Testis (tissue), 3 donors: ENCODE measurements around the gene ST6GAL1. TPM values are rescaled to one million over a fixed set of nuclear protein-coding genes. Genes with fewer than 3 reads are reported as not detected.

Experiments
- DNase-seq: peaks from one replicate; pipeline ENCODE4 v3.0.0-alpha.2; 2019
- H3K27ac ChIP-seq, 2 donors: fragments of 200-600 bp; sonication (generic); one replicate each; pipeline ENCODE4 v1.5.1; 2019
- H3K27me3 ChIP-seq: fragments of 200-600 bp; sonication (generic); one replicate; pipeline ENCODE4 v1.5.1; 2019
- H3K36me3 ChIP-seq: fragments of 200-600 bp; sonication (generic); one replicate; pipeline ENCODE4 v1.5.1; 2017; ENCODE audit warnings: low read depth; ENCODE audit errors: missing control alignments
- H3K4me1 ChIP-seq: fragments of 200-600 bp; sonication (generic); one replicate; pipeline ENCODE4 v1.5.1; 2019
- H3K4me3 ChIP-seq, 2 donors: fragments of 200-600 bp; sonication (generic); one replicate each; pipeline ENCODE4 v1.5.1; 2017 to 2019
- H3K9me3 ChIP-seq: fragments of 200-600 bp; sonication (generic); one replicate; pipeline ENCODE4 v1.5.1; 2017
- POLR2A ChIP-seq: fragments of 450-650 bp; IDR thresholded peaks from one replicate; pipeline ENCODE4 v1.6.1; 2017; ENCODE audit warnings: antibody characterized with exemption, mild to moderate bottlenecking, moderate library complexity
- WGBS, 2 donors: methylation state at CpG; one replicate each; pipeline ENCODE4 v1.1.5; 2018; 5-methylcytosine and 5-hydroxymethylcytosine counted together
- intact Hi-C: fragments of 100-400 bp; cut with DNase I; formaldehyde crosslinking; loops from one replicate; pipeline ENCODE4 v1.15.1; 2023; ENCODE audit warnings: low total_unique reads
- polyA plus RNA-seq: library from polyadenylated mRNA; stranded (reverse); fragments of 350-450 nt; fragmentation: Illumina TruSeq; extraction: RNeasy Lipid Tissue Mini Kit (QIAGEN cat#74804); gene quantifications from one replicate; pipeline ENCODE4 v1.2.3, GENCODE V29; 2014; ENCODE audit warnings: low read depth, low replicate concordance; ENCODE audit not compliant: insufficient read depth
- total RNA-seq, 2 donors: library from RNA; depleted of rRNA; stranded (reverse); fragments of >200 nt; gene quantifications; one replicate each; pipeline ENCODE4 v1.2.3, GENCODE V29; 2016
- TF ChIP-seq, protein P1 (sequence below), 3 experiments: fragments of 450-650 bp in 2 of 3; fragments of 200-600 bp in 1 of 3; sonication (generic) in 1 of 3; IDR thresholded peaks; one replicate each; pipeline ENCODE4 v1.5.1; 2016 to 2019; ENCODE audit warnings: antibody characterized with exemption in 3 of 3, mild to moderate bottlenecking in 2 of 3, moderate library complexity in 1 of 3

Gene ST6GAL1
- total and polyA plus RNA-seq, 3 donors from 2014 or later = 12.8 to 26.3 (median 16.9) TPM

- intact Hi-C loops = no loop called here
- no peaks in the 10 kb centered on the region for H3K9me3 ChIP-seq
- H3K27ac ChIP-seq = no peak overlapping the region
- TF ChIP-seq, protein P1, sequence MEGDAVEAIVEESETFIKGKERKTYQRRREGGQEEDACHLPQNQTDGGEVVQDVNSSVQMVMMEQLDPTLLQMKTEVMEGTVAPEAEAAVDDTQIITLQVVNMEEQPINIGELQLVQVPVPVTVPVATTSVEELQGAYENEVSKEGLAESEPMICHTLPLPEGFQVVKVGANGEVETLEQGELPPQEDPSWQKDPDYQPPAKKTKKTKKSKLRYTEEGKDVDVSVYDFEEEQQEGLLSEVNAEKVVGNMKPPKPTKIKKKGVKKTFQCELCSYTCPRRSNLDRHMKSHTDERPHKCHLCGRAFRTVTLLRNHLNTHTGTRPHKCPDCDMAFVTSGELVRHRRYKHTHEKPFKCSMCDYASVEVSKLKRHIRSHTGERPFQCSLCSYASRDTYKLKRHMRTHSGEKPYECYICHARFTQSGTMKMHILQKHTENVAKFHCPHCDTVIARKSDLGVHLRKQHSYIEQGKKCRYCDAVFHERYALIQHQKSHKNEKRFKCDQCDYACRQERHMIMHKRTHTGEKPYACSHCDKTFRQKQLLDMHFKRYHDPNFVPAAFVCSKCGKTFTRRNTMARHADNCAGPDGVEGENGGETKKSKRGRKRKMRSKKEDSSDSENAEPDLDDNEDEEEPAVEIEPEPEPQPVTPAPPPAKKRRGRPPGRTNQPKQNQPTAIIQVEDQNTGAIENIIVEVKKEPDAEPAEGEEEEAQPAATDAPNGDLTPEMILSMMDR (IDR thresholded peaks at IDR 0.05) = no peak
- no peak for TF ChIP-seq POLR2A
- no peaks in the 10 kb centered on the region for H3K36me3 ChIP-seq
- H3K4me1 ChIP-seq = no peaks in the 10 kb centered on the region
- 90 to 95% methylated on average over 5 to 8 of the region's 8 CpGs for WGBS, 2 donors
- no peak overlapping the region for H3K4me3 ChIP-seq
- H3K27me3 ChIP-seq = no peaks in the 10 kb centered on the region
- no peak for DNase-seq
Observed at GRCh38 chr3:187042874-187043458, 112.6 kb downstream of the ST6GAL1 start.

- DNase-seq = no peak
- Histone ChIP-seq H3K27ac (no peak overlapping the region), H3K36me3 (no peaks in the 10 kb centered on the region), H3K9me3 (no peaks in the 10 kb centered on the region), H3K27me3 (no peaks in the 10 kb centered on the region), H3K4me3 (no peak overlapping the region), H3K4me1 (no peaks in the 10 kb centered on the region)
- no peak for TF ChIP-seq POLR2A
- TF ChIP-seq, protein P1 (IDR thresholded peaks at IDR 0.05) = no peak
- intact Hi-C loops = no loop called here
- 87% methylated on average over 3 of the region's 3 CpGs for WGBS, 2 donors
Observed at GRCh38 chr3:187044206-187044605, 113.9 kb downstream of the ST6GAL1 start.

- Histone ChIP-seq H3K36me3 (no peaks in the 10 kb centered on the region), H3K9me3 (no peaks in the 10 kb centered on the region), H3K4me3 (no peak overlapping the region), H3K27ac (no peak overlapping the region), H3K27me3 (no peaks in the 10 kb centered on the region), H3K4me1 (no peaks in the 10 kb centered on the region)
- WGBS, 2 donors = 79 to 80% methylated on average over 4 of the region's 4 CpGs
- DNase-seq = no peak
- intact Hi-C loops = no loop called here
- TF ChIP-seq, protein P1 (IDR thresholded peaks at IDR 0.05) = no peak
- no peak for TF ChIP-seq POLR2A
Observed at GRCh38 chr3:187044867-187045552, 114.7 kb downstream of the ST6GAL1 start.

DNA sequence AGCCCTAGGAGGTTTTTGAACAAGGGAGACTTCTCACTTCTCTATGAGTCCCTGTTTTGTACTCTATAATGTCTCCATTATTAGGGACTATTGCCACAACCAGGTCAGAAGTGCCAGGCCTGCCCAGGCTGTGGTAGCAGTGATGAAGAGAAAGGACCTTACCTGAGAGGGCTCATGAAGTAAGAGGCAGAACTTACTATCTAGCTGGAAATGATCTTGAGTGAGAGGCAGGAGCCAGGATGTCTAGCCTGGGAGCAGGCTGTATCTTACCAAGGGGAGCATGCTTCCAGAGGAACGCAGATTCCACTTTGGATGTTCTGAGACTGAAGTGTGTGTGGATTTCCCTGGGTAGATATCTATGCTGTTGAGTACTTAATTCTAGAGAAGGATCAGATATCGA lies 115.7 kb downstream of the ST6GAL1 start:
- no peak for DNase-seq
- Histone ChIP-seq H3K36me3 (no peaks in the 10 kb centered on the region), H3K9me3 (no peaks in the 10 kb centered on the region), H3K27ac (no peak overlapping the region), H3K4me1 (no peaks in the 10 kb centered on the region), H3K27me3 (no peaks in the 10 kb centered on the region), H3K4me3 (no peak overlapping the region)
- 90 to 92% methylated on average over 2 of the region's 2 CpGs for WGBS, 2 donors
- intact Hi-C loops = no loop called here
- TF ChIP-seq, protein P1 (IDR thresholded peaks at IDR 0.05) = no peak
- TF ChIP-seq POLR2A = no peak
